ENCODE results near the gene MAPK8IP3.

MAPK8IP3 gene

GRCh38 chr16:1764971-1765370 lies 59.0 kb downstream of the MAPK8IP3 start:
- no peak for FAIRE-seq

GRCh38 chr16:1765826-1766225 lies 59.8 kb downstream of the MAPK8IP3 start:
- FAIRE-seq = no peak

- no peak for FAIRE-seq
These were observed 60.2 kb downstream of the MAPK8IP3 start for GRCh38 chr16:1766231-1766630.

GRCh38 chr16:1766701-1767100 lies 60.7 kb downstream of the MAPK8IP3 start:
- FAIRE-seq = no peak

- no peak for FAIRE-seq
These were observed 61.4 kb downstream of the MAPK8IP3 start for GRCh38 chr16:1767116-1767994.

GRCh38 chr16:1768061-1768766 lies 62.2 kb downstream of the MAPK8IP3 start:
- FAIRE-seq = no peak

- no peak for FAIRE-seq
These were observed 62.9 kb downstream of the MAPK8IP3 start for GRCh38 chr16:1768767-1769401.

GRCh38 chr16:1769402-1770300 lies 63.7 kb downstream of the MAPK8IP3 start:
- FAIRE-seq = no peak

- FAIRE-seq = no peak
These were observed 64.6 kb downstream of the MAPK8IP3 start for GRCh38 chr16:1770328-1771187.

- FAIRE-seq = no peak
These were observed 65.3 kb downstream of the MAPK8IP3 start, which contains the start of gene NME3 for GRCh38 chr16:1771188-1771863. NME3 (minus strand) TSS chr16:1771543; CDS start chr16:1771534, 9 bp downstream.

- FAIRE-seq = no peak
These were observed 65.9 kb downstream of the MAPK8IP3 start for GRCh38 chr16:1771864-1772361.

- FAIRE-seq = no peak
These were observed 66.4 kb downstream of the MAPK8IP3 start, which contains the start of gene EME2 for GRCh38 chr16:1772362-1772907. EME2 (plus strand) TSS chr16:1772810; CDS start chr16:1773228, 418 bp downstream.

- no peak for FAIRE-seq
These were observed 67.1 kb downstream of the MAPK8IP3 start, which contains the start of gene MRPS34 for GRCh38 chr16:1772908-1773702. MRPS34 (minus strand) TSS chr16:1773134; CDS start chr16:1773119, 15 bp downstream.

GRCh38 chr16:1773703-1774447 lies 67.9 kb downstream of the MAPK8IP3 start:
- no peak for FAIRE-seq

GRCh38 chr16:1774448-1774780 lies 68.4 kb downstream of the MAPK8IP3 start:
- no peak for FAIRE-seq

- no peak for FAIRE-seq
These were observed 69.2 kb downstream of the MAPK8IP3 start for GRCh38 chr16:1775006-1775845.

- FAIRE-seq = no peak
These were observed 70.1 kb downstream of the MAPK8IP3 start for GRCh38 chr16:1775846-1776671.

Measured in islet of Langerhans (tissue), 1 donor.